Measurements from ENCODE around the gene TET2. TPM values are rescaled to one million over a fixed set of nuclear protein-coding genes. Genes with fewer than 3 reads are reported as not detected.

TET2 gene
- total RNA-seq, 4 donors from 2014 or later, result 31.9 to 69.0 (median 39.5) TPM

GRCh38 chr4:105225500-105225899 is 78.8 kb downstream of the TET2 start:
- no peaks in the 10 kb centered on the region for H3K36me3 ChIP-seq
- DNase-seq (ENCODE audit: low spot score in 2 of 2), result no peak
- WGBS, result 97% methylated on average over 1 of the region's 1 CpG
- H3K9me3 ChIP-seq, result no peaks in the 10 kb centered on the region
- no peak overlapping the region for H3K27ac ChIP-seq
- no peak overlapping the region for H3K4me3 ChIP-seq
- TF ChIP-seq EP300 (IDR thresholded peaks at IDR 0.05) (no peak), CTCF (IDR thresholded peaks at IDR 0.05) (no peak), POLR2A (IDR thresholded peaks at IDR 0.05) (no peak), POLR2AphosphoS5 (IDR thresholded peaks at IDR 0.05) (no peak)
- no peaks in the 10 kb centered on the region for H3K27me3 ChIP-seq
- peaks cover 10% of the 10 kb centered on the region for H3K4me1 ChIP-seq

GRCh38 chr4:105227054-105227453 is 80.4 kb downstream of the TET2 start:
- no peak for DNase-seq (ENCODE audit: low spot score in 2 of 2)
- Histone ChIP-seq H3K9me3 (no peaks in the 10 kb centered on the region), H3K4me3 (no peak overlapping the region), H3K36me3 (no peaks in the 10 kb centered on the region), H3K27ac (no peak overlapping the region), H3K27me3 (no peaks in the 10 kb centered on the region), H3K4me1 (peaks cover 7% of the 10 kb centered on the region)
- 89% methylated on average over 1 of the region's 1 CpG for WGBS
- no peak for TF ChIP-seq POLR2A (IDR thresholded peaks at IDR 0.05)
- TF ChIP-seq EP300 (IDR thresholded peaks at IDR 0.05), result no peak
- no peak for TF ChIP-seq CTCF (IDR thresholded peaks at IDR 0.05)
- TF ChIP-seq POLR2AphosphoS5 (IDR thresholded peaks at IDR 0.05), result no peak

GRCh38 chr4:105230287-105230686 is 83.6 kb downstream of the TET2 start:
- no peak for TF ChIP-seq EP300 (IDR thresholded peaks at IDR 0.05)
- no peak for TF ChIP-seq POLR2A (IDR thresholded peaks at IDR 0.05)
- DNase-seq (ENCODE audit: low spot score in 2 of 2), result no peak
- peaks cover 4% of the 10 kb centered on the region for H3K4me1 ChIP-seq
- 95% methylated on average over 1 of the region's 1 CpG for WGBS
- H3K27me3 ChIP-seq, result no peaks in the 10 kb centered on the region
- H3K27ac ChIP-seq, result no peak overlapping the region
- peaks cover 16% of the 10 kb centered on the region for H3K36me3 ChIP-seq
- H3K9me3 ChIP-seq, result no peaks in the 10 kb centered on the region
- H3K4me3 ChIP-seq, result no peak overlapping the region

GRCh38 chr4:105232374-105232773 is 85.7 kb downstream of the TET2 start:
- Histone ChIP-seq H3K27ac (no peak overlapping the region), H3K36me3 (peaks cover 33% of the 10 kb centered on the region), H3K4me1 (no peaks in the 10 kb centered on the region), H3K9me3 (no peaks in the 10 kb centered on the region), H3K27me3 (no peaks in the 10 kb centered on the region), H3K4me3 (no peak overlapping the region)
- WGBS, result 85% methylated on average over 4 of the region's 4 CpGs
- no peak for DNase-seq (ENCODE audit: low spot score in 2 of 2)
- TF ChIP-seq POLR2A (IDR thresholded peaks at IDR 0.05) (no peak), EP300 (IDR thresholded peaks at IDR 0.05) (no peak), CTCF (IDR thresholded peaks at IDR 0.05) (no peak), POLR2AphosphoS5 (IDR thresholded peaks at IDR 0.05) (no peak)

GRCh38 chr4:105234582-105234981 is 87.9 kb downstream of the TET2 start:
- no peak overlapping the region for H3K4me3 ChIP-seq
- TF ChIP-seq POLR2AphosphoS5 (IDR thresholded peaks at IDR 0.05) (no peak), CTCF (IDR thresholded peaks at IDR 0.05) (no peak), EP300 (IDR thresholded peaks at IDR 0.05) (no peak), POLR2A (IDR thresholded peaks at IDR 0.05) (no peak)
- peaks cover 40% of the 10 kb centered on the region for H3K36me3 ChIP-seq
- H3K9me3 ChIP-seq, result no peaks in the 10 kb centered on the region
- DNase-seq (ENCODE audit: low spot score in 2 of 2), result no peak
- WGBS, result 89% methylated on average over 4 of the region's 4 CpGs
- no peaks in the 10 kb centered on the region for H3K4me1 ChIP-seq
- no peaks in the 10 kb centered on the region for H3K27me3 ChIP-seq
- no peak overlapping the region for H3K27ac ChIP-seq
